Colon (tissue), 2 donors: ENCODE results near the gene ZNF469.
"Not testable (repeated sequence)": the region's sequence is repeated elsewhere in the genome, so short reads cannot be mapped to it uniquely, and the experiment has no call there.

Experiments used
- FAIRE-seq: peaks from 2 replicates; lab custom pipeline; 2012; peaks lifted over from hg19 to GRCh38; lab: Jason Lieb, UNC
- donor health status: control.
- donor health status: control.

Gene ZNF469

DNA sequence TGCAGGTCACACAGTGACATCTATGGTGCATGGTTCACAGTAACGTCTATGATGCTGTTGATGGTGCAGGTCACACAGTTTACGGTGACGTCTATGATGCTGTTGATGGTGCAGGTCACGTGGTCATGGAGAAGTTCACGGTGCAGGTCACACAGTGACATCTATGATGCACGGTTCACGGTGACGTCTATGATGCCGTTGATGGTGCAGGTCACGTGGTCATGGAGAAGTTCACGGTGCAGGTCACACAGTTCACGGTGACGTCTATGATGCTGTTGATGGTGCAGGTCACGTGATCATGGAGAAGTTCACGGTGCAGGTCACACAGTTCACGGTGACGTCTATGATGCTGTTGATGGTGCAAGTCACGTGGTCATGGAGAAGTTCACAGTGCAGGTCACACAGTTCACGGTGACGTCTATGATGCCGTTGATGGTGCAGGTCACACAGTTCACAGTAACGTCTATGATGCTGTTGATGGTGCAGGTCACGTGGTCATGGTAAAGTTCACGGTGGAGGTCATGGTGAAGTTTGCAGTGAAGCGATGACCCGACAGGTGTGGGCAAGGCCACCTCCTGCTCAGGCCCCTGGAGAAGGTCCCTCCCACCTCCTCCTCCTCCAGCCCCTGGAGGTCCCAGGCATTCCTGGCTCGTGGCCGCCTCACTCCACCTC, 27.7 kb downstream of the ZNF469 start:
- not testable (repeated sequence) for FAIRE-seq

DNA sequence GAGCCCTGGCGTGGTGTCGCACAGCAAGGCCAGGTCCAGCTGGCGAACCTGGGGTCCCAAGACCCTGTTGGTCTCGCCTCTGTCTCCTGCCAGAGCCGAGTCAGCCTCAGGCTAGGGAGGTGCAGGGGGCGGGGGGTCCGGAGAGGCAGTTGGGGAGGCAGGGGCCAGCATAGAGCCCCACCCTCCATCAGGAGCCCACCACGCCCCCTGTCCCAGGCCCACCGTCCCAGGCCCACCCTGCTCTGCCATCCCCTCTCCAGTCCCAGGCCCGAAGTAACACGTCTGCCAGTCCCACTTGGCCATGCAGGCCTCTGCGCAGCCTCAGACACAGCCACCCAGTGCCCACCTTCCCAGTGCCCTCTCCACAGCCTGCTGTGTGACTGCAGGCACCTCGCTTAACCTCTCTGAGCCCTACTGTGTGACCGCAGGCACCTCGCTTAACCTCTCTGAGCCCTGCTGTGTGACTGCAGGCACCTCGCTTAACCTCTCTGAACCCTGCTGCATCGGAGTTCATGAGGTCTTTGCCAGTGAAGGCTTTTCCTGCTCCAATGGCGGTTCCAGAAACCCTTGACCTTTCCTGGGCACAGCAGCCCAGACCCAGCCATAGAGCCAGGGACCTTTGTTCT, 29.3 kb downstream of the ZNF469 start:
- no peak for FAIRE-seq

DNA sequence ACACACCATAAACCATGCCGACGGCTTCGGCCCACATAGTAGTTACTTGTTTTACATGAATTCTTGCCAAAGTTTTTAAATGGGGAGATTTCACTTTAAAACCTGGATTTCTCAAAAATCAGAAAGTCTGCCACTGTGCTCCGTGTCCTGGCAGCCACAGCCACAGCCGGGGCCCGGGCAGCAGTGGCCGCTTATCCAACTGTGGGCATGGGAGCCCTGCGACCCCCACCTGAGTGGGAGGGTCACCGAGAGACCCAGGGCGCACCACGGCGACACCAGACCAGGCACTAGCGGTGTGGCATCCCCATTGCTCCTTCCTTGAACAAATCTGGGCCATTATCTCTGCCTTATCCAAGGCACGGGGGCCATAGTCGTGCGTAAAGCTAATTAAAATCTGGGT, 30.0 kb downstream of the ZNF469 start:
- FAIRE-seq = no peak

DNA sequence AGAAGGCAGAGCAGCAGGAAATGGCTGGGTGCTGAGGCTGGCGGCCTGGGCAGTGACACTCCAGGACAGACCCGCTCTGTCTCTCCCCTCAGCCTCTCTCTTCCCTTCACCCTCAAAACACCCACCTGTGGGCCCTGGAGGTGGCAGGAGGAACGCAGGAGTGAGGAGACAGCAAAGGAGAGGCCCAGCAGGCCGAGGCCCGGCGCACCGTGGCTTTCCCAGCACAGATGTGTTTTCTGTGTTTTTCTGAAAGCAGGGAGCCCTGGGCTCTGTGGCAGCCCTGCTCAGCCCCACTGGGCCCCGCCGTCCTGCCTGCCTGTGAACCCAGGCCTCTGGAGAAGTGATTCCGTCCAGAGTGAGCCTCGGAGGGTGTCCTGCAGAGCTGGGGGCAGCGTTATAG, 30.5 kb downstream of the ZNF469 start:
- FAIRE-seq = no peak

DNA sequence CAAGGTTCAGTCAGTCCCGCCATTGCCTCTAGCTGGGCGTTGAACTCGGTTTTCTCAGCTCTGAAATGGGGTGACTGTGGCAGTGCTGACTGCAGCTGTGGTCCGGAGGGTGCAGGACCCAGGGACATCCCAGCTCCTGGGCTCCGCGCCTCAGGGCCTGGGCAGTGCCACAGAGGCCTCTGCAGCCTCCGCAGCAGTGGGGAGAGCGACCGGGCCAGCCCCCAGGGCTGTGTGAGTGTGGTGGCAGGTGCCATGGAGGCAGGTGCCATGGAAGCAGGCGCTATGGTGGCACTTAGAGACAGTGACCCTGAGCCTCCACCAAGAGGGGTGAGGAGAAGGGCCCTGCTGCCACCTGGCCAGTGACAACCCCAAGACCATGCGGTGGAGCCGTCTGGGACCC, 30.9 kb downstream of the ZNF469 start:
- no peak for FAIRE-seq

DNA sequence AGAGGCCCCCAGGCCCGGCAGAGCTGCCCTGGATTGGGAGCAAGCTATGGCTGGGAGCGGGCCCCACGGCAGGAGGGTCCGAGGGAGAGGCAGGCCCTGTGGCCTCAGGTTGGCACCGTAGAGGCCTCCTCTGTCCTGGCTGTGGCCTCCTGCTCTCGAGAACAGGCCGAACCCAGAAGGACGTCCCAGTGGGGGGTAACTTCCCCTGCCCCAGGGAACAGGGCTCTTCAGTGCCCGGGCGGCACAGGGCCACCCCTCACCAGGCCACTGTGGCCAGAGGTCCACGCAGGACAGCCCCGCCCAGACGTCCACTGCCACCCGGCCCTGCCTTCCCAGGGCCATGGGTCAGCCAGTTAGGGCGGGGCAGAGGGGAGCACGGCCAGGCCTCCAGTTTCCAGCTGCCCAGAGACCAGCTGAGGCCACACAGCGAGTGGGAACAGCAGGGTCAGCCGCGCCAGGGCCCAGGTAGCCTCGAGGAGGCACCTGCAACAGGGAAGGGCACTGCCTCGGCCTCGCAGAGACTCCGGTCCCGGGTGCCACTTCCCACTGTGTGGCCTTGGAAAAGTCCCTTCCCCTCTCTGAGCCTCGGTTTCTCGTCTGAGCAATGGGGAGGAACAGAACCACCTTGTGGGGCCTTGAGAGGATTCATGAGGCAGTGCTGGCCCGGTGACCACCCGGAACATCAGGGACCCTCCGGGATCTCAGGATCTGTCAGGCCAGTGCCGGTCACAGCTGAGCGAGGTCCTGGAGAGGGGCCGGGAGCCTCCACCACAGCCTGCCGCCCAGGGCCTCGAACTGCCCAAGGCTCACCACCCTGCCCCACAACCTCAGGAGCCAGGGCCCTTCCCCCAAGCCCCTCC, 32.0 kb downstream of the ZNF469 start:
- no peak for FAIRE-seq

DNA sequence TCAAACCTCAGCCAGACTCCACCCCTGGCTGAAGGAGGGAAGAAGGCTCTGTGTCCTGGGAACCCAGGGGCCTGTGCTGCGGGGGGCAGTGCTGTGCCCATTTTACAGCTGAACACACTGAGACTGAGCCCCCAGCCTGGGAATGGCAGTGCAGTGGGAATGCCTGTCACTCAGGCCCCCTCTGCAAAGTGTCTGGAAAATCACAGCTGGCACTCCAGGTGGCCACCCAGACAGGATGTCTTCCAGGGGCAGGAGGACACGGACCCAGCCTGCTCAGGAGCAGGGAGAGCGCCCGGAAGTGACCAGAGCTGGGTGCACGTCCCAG, 32.6 kb downstream of the ZNF469 start:
- FAIRE-seq = no peak

DNA sequence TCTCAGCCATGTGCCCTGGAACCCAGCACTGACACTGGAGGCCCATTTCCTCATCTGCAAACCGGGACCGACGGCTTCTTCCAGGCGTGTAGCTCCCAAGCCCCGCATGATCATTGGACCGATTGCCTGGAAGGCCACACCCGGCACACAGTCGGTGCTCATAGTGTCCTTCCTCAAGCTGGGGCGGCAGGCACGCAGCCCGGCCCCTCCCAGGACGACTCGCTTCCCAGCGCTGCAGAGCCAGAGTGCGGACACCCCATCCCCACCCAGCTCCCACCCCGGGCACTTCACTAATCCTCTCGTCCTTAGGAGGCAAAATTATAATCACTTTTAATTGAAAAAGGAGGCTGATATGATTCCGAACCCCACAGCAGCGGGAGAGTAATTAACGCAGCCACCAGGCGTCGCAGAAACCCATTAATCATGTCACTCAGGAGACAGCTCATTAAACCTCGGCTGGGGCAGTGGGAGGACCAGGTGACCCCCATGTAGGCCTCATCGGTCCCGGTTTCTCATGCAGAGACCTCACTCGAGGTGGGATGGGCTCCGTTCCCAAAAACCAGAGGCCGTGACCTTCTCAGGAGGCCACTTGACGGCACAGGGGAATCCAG, 33.1 kb downstream of the ZNF469 start:
- FAIRE-seq = no peak

DNA sequence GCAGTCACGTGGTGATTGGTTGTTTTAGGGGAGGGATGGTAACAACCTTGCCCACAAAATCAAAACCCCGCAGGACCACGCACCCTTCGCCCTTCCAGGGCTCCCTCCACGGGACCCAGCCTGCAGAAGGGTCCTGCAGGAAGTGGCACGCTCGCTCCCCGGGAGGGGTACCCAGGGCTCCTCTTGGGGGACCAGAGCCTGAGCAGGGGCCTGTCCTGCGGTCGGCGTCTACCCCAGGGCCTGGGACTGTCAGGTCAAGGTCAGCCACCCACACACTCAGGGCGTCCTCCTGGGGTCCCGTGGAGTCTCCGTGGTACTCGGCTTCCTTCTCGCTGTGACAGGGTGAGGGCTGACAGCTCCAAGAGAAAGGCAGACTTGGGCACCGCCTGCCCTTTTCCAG, 33.9 kb downstream of the ZNF469 start:
- FAIRE-seq = no peak

DNA sequence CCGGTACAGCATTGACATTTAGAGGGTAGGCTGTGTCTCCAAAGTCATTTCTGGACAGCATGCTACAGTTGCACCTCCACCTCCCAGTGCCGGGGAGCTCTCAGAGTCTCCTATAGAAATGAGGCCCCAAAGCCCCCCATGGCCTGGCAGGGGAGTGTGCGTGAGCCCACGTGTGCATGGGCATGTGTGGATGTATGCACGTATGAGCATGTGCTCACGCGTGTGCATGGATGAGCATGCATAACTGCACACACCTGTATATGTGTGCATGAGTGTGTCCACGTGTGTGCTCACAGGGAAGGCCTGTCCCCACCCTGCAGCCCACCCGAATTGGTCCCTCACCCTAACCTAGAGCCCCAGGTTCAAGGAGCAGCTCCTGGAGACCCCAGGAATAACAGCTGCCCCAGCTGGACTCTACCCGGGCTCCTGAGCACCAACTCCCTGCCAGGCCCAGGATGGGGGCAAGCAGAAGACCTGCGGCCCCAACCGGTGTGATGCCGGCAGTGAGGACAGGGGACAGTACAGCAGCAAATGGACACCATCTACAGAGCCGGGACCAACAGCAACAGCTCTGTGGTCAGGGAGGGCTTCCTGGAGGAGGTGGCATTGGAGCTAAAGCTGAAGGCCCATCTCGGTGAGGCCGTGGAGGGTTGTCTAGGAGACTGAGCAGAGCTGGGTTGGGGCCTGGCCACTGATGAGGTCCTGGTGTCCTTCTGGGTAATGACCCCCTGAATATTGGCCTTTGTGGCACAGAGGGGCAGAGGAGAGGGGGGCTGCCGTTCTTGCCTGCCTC, 35.1 kb downstream of the ZNF469 start:
- FAIRE-seq = no peak

DNA sequence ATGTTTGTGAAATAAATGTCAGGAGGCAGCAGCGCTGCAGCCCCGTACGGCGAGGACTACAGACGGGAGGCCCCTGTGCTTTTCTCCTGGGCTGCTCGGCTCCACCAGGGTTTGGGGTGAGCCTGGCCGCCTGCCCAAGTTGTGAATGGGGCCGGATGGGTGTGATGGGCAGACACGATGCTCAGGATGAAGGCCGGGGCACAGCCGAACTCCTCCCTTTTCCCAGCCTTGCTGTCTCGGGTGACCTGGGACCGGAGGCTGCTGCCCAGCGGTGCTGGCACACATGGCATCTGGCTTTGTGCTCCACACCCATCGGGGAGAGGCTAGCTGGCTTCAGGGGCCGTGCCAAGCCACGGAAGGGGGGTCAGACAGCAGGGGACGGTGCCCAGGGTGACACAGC, 36.1 kb downstream of the ZNF469 start:
- FAIRE-seq = no peak

DNA sequence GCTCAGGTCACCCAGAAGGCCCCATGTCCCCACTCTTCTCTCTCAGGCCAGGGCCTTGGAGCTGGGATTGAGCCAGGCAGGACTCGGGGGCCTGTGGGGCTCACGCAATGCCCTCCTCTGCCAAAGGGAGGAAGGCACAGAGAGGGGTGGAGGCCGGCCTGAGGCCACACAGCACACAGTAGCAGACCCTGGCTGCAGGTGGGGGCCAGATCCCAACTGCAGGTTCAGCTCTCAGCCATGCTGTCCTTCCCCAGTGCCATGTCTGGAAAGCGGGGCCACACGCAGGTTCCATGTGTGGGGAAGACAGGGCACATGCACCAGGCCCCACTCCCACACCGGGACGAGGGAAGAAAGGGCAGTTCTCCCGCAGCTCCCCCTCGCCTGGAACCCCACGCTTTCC, 37.0 kb downstream of the ZNF469 start:
- no peak for FAIRE-seq

DNA sequence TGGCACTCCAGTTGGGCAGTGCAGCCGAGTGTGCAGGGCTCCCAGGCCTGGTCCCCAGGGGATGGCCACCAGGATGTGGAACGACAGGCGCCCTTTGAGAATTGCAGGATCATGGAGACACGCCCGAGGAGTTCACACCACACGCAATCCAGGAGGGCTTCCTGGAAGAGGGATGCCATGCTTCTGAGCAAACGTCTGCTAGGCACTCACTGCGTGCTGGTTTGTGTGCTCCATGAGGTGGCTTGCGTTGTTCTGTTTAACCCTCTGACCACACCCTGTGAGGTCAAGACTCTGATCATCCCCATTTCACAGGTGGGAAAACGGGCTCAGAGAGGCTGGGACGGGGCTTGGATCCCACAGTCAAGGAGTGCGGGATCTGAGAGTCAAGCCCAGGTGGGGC, 37.7 kb downstream of the ZNF469 start:
- no peak for FAIRE-seq

DNA sequence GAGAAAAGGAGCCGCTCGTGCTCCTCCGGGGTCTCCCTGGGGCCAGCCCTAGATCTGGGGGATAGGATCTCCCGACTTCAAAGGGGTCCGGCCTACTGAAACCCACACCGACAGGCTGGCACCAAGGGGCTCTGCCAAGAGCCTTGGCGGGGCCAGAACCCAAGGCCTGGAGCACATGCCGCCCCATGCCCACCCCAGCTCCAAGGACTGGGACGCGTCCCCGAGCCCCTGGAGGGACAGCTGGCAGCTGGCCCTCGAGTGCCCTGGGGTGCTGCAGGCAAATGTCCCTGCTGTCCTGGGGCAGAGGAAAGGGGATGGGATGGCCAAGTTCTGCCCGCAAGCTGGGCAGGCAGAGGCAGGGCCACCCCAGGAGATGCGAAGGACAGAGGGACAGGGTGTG, 38.5 kb downstream of the ZNF469 start:
- no peak for FAIRE-seq

DNA sequence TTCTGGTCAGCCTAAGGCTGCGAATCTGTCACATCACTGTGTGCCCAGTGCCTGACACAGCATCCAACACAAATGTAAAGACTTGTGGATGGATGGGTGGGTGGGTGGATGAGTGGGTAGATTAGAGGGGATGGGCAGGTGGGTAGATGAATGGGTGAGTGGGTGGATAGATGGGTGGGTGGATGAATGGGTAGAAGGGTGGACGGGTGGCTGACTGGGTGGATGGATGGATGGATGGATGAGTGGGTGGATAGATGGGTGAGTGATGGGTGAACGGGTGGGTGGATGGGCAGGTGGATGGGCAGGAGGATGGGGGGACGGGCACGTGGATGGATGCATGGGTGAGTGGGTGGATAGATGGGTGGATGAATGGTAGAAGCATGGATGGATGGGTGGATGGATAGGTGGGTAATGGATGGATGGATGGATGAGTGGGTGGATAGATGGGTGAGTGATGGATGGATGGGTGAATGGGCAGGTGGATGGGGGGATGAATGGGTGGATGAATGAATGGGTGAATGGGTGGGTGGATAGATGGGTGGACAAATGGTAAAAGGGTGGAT, 39.2 kb downstream of the ZNF469 start:
- no peak for FAIRE-seq

DNA sequence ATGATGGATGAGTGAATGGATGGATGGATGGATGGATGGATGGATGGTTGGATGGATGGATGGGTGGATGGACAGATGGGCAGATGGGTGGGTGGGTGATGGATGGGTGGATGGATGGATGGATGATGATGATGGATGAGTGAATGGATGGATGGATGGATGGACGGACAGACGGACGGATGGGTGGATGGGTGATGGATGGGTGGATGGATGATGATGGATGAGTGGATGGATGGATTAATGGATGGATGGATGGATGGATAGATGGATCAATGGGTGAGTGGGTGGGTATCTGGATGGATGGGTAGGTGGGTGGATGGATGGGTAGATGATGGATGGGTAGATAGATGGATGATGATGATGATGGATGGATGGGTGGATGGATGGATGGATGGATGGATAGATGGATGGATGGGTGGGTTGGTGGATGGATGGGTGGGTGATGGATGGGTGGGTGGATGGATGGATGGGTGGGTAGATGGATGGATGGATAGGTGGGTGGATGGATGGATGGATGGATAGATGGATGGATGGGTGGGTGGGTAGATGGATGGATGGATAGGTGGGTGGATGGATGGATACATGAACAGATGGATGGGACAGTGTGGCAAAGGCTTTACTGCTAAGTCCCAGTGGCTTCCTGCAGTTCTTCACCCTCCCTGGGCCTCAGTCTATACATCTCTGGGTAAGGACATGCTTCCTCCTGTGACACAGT, 40.1 kb downstream of the ZNF469 start:
- no peak for FAIRE-seq

DNA sequence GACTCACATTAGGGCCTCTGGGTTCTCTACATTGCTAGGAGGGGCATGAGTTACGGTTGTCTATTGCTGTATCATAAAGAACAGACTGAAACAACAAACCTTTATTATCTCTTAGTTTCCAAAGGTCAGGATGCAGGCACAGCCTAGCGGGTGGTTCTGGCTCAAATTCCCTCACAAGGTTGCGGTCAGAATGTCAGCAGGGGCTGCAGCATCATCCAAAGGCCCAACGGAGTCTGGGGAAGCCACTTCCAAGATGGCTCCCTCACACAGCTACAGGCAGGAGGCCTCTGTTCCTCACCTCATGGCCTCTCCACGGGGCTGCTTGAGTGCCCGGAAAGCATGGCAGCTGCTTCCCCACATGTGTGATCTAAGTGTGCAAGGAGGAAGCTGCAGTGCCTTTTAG, 40.7 kb downstream of the ZNF469 start:
- FAIRE-seq = no peak

DNA sequence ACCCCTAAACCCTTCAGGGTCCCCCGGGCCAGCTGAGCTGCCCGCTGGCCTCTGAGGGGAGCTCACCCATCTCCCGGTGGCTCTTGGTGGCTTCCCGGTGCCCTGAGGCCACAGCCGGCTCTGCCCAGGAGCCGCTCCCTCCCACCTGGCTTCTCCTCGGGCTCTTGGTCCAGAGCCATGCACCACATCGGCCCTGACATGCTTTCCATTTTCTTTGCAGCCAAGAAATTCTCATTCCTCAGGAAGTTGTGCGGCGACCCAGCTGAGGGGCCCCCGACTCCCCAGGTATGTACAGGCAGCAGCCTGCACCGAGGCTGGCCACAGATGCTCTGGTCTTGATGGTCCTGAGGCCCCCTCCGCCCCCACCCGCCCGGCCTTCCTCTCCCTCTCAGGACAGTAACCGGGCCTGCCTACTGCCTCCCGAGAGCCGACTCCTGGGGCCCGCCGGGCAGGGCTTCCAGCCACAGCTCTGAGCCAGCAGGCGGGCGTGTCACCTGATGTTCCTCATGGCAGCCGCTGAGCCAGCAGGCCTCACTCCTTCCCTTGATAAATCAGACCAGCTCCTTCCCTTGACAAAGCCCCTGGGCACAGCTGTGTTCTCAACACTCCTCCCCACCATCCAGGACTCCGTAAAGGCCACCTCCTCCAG, 42.0 kb downstream of the ZNF469 start:
- FAIRE-seq = no peak

DNA sequence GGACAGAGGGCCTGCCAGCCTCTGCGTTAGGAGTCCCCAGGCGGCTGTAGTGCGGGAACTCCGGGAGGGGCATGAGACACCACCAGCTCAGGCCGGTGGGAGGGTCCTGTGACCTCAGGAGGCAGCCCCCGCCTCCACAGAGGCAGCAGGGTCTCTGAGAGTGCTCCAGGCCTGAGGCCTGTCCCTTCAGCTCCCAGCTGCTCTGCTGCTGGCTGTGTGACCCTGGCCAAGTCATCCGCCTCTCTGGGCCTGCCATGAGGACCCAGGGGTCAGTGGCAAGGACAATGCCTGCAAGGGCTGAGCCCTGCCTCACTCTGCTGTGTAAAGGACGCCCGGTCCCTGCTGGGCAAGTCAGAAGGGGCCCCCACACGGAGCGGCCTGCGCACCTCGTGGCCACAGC, 43.3 kb downstream of the ZNF469 start:
- FAIRE-seq = no peak

DNA sequence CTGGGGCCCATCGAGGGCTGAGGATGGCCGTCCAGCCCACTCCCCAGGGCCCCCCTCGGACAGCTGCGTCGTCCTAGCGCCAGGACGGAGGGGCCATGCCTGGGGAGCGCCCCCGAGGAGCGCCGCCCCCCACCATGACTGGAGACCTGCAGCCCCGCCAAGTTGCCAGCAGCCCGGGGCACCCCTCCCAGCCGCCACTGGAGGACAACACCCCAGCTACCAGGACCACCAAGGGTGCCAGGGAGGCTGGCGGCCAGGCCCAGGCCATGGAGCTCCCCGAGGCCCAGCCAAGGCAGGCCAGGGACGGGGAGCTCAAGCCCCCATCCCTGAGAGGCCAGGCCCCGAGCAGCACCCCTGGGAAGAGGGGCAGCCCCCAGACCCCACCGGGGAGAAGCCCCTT, 44.6 kb downstream of the ZNF469 start:
- no peak for FAIRE-seq

DNA sequence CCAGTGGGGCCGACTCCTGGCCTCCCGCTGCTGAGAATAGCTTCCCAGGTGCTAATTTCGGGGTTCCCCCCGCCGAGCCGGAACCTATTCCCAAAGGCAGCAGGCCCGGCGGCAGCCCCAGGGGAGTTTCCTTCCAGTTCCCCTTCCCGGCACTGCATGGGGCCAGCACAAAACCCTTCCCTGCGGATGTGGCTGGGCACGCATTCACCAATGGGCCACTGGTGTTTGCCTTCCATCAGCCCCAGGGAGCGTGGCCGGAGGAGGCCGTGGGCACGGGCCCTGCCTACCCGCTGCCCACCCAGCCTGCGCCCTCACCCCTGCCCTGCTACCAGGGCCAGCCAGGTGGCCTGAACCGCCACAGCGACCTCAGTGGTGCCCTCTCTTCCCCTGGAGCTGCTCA, 45.4 kb downstream of the ZNF469 start:
- FAIRE-seq = no peak
